ENCODE measurements around the gene EPB41L4B.
A peak's percentile ranks its signal among the peaks of the same experiment; 100 is the strongest.

Gene EPB41L4B

GRCh38 chr9:109319626-109320241, 1.1 kb downstream of the EPB41L4B start:
- TF ChIP-seq MAX (IDR thresholded peaks at IDR 0.05; ENCODE audit: low read depth, low read length) (no peak), MYC (IDR thresholded peaks at IDR 0.05; ENCODE audit: low read depth, low read length) (no peak), CTCF (IDR thresholded peaks at IDR 0.05; ENCODE audit: low read depth, low read length) (no peak), POLR2A (IDR thresholded peaks at IDR 0.05; ENCODE audit: extremely low read depth, insufficient read length) (no peak)
- no peak overlapping the region for H3K4me3 ChIP-seq (ENCODE audit: low read depth, low read length)
- peak; percentile 22 for DNase-seq (ENCODE audit: low read depth)

- no peak for DNase-seq (ENCODE audit: low read depth)
- H3K4me3 ChIP-seq (ENCODE audit: low read depth, low read length): no peak overlapping the region
- TF ChIP-seq MAX (IDR thresholded peaks at IDR 0.05; ENCODE audit: low read depth, low read length) (no peak), MYC (IDR thresholded peaks at IDR 0.05; ENCODE audit: low read depth, low read length) (no peak), CTCF (IDR thresholded peaks at IDR 0.05; ENCODE audit: low read depth, low read length) (no peak), POLR2A (IDR thresholded peaks at IDR 0.05; ENCODE audit: extremely low read depth, insufficient read length) (no peak)
Observed at GRCh38 chr9:109319017-109319625, 1.7 kb downstream of the EPB41L4B start.

- TF ChIP-seq POLR2A (IDR thresholded peaks at IDR 0.05; ENCODE audit: extremely low read depth, insufficient read length) (no peak), CTCF (IDR thresholded peaks at IDR 0.05; ENCODE audit: low read depth, low read length) (no peak), MYC (IDR thresholded peaks at IDR 0.05; ENCODE audit: low read depth, low read length) (no peak), MAX (IDR thresholded peaks at IDR 0.05; ENCODE audit: low read depth, low read length) (no peak)
- no peak for DNase-seq (ENCODE audit: low read depth)
- H3K4me3 ChIP-seq (ENCODE audit: low read depth, low read length): no peak overlapping the region
Observed at GRCh38 chr9:109317979-109318741, 2.7 kb downstream of the EPB41L4B start.

GRCh38 chr9:109317311-109317978, 3.4 kb downstream of the EPB41L4B start:
- no peak overlapping the region for H3K4me3 ChIP-seq (ENCODE audit: low read depth, low read length)
- no peak for DNase-seq (ENCODE audit: low read depth)
- TF ChIP-seq CTCF (IDR thresholded peaks at IDR 0.05; ENCODE audit: low read depth, low read length): no peak

- no peak for TF ChIP-seq POLR2A (IDR thresholded peaks at IDR 0.05; ENCODE audit: extremely low read depth, insufficient read length)
- no peak for TF ChIP-seq MAX (IDR thresholded peaks at IDR 0.05; ENCODE audit: low read depth, low read length)
- no peak for TF ChIP-seq CTCF (IDR thresholded peaks at IDR 0.05; ENCODE audit: low read depth, low read length)
- no peak for TF ChIP-seq MYC (IDR thresholded peaks at IDR 0.05; ENCODE audit: low read depth, low read length)
- no peak for DNase-seq (ENCODE audit: low read depth)
- H3K4me3 ChIP-seq (ENCODE audit: low read depth, low read length): no peak overlapping the region
Observed at GRCh38 chr9:109316207-109316640, 4.6 kb downstream of the EPB41L4B start.

Measured in NB4 (cell line).